Activated T-helper 2 cell treated with anti-CD3 and anti-CD28 coated beads, Interferon-gamma antibody, Interleukin-2, Interleukin-4, amounts not matched to agents 10 μg/mL and 5 μg/mL and 100 μg/mL, durations not matched to agents 14 hours and 24 hours and 36 hours (primary cell): Measurements from ENCODE around the gene PRKG1. TPM values are rescaled to one million over a fixed set of nuclear protein-coding genes. Genes with fewer than 3 reads are reported as not detected.
"Not testable (repeated sequence)": the region's sequence is repeated elsewhere in the genome, so short reads cannot be mapped to it uniquely, and the experiment has no call there.

ENCODE experiments used
- DNase-seq: peaks from one replicate; pipeline ENCODE4 v3.0.0; 2021; ENCODE audit warnings: low spot score
- H3K27ac Mint-ChIP-seq: one replicate; pipeline ENCODE4 v1.8.0; 2021; ENCODE audit warnings: mixed read lengths
- H3K27me3 Mint-ChIP-seq: one replicate; pipeline ENCODE4 v1.8.0; 2021; ENCODE audit warnings: low read depth, mixed read lengths
- H3K36me3 Mint-ChIP-seq: one replicate; pipeline ENCODE4 v1.8.0; 2021; ENCODE audit warnings: low read depth, mixed read lengths
- H3K4me1 Mint-ChIP-seq: one replicate; pipeline ENCODE4 v1.8.0; 2021; ENCODE audit warnings: low read depth, mixed read lengths
- H3K4me3 Mint-ChIP-seq: one replicate; pipeline ENCODE4 v1.8.0; 2021; ENCODE audit warnings: low read depth, mild to moderate bottlenecking, moderate library complexity, mixed read lengths
- H3K9me3 Mint-ChIP-seq: one replicate; pipeline ENCODE4 v1.8.0; 2021; ENCODE audit warnings: mixed read lengths
- intact Hi-C: fragments of 100-400 bp; cut with micrococcal nuclease; formaldehyde crosslinking; loops from one replicate; pipeline ENCODE4 v1.15.1; 2023
- total RNA-seq: library from RNA; stranded (reverse); gene quantifications from 2 replicates; pipeline ENCODE4 v1.2.3, GENCODE V29; 2022

The PRKG1 gene
- total RNA-seq, 1 donor from 2014 or later: not detected

- no peak overlapping the region for H3K4me3 Mint-ChIP-seq
- no peak overlapping the region for H3K27ac Mint-ChIP-seq
- no peak for DNase-seq
- no peaks in the 10 kb centered on the region for H3K4me1 Mint-ChIP-seq
- no peaks in the 10 kb centered on the region for H3K9me3 Mint-ChIP-seq
- intact Hi-C loops: no loop called here
- no peaks in the 10 kb centered on the region for H3K27me3 Mint-ChIP-seq
- H3K36me3 Mint-ChIP-seq: no peaks in the 10 kb centered on the region
Measured at GRCh38 chr10:51325649-51326048, 251.4 kb downstream of the PRKG1 start.

GRCh38 chr10:51326174-51326573 is 251.9 kb downstream of the PRKG1 start:
- Mint-ChIP-seq H3K27ac (no peak overlapping the region), H3K9me3 (no peaks in the 10 kb centered on the region), H3K27me3 (no peaks in the 10 kb centered on the region), H3K4me3 (no peak overlapping the region), H3K36me3 (no peaks in the 10 kb centered on the region), H3K4me1 (no peaks in the 10 kb centered on the region)
- intact Hi-C loops: no loop called here
- no peak for DNase-seq

- no peak overlapping the region for H3K4me3 Mint-ChIP-seq
- no peaks in the 10 kb centered on the region for H3K4me1 Mint-ChIP-seq
- H3K27me3 Mint-ChIP-seq: no peaks in the 10 kb centered on the region
- no peaks in the 10 kb centered on the region for H3K9me3 Mint-ChIP-seq
- intact Hi-C loops: no loop called here
- no peak for DNase-seq
- H3K27ac Mint-ChIP-seq: no peak overlapping the region
- no peaks in the 10 kb centered on the region for H3K36me3 Mint-ChIP-seq
Measured at GRCh38 chr10:51327432-51327831, 253.1 kb downstream of the PRKG1 start.

- Mint-ChIP-seq H3K27me3 (no peaks in the 10 kb centered on the region), H3K4me1 (peaks cover 2% of the 10 kb centered on the region), H3K9me3 (no peaks in the 10 kb centered on the region), H3K27ac (no peak overlapping the region), H3K36me3 (no peaks in the 10 kb centered on the region), H3K4me3 (no peak overlapping the region)
- intact Hi-C loops: no loop called here
- no peak for DNase-seq
Measured at GRCh38 chr10:51340366-51340765, 266.1 kb downstream of the PRKG1 start.

- no peak for DNase-seq
- no peak overlapping the region for H3K4me3 Mint-ChIP-seq
- H3K4me1 Mint-ChIP-seq: peaks cover 2% of the 10 kb centered on the region
- no peaks in the 10 kb centered on the region for H3K36me3 Mint-ChIP-seq
- H3K9me3 Mint-ChIP-seq: no peaks in the 10 kb centered on the region
- intact Hi-C loops: no loop called here
- no peak overlapping the region for H3K27ac Mint-ChIP-seq
- no peaks in the 10 kb centered on the region for H3K27me3 Mint-ChIP-seq
Measured at GRCh38 chr10:51340845-51341610, 266.7 kb downstream of the PRKG1 start.

- H3K27ac Mint-ChIP-seq, intact Hi-C loops, H3K4me1 Mint-ChIP-seq, DNase-seq, H3K27me3 Mint-ChIP-seq, H3K4me3 Mint-ChIP-seq, H3K9me3 Mint-ChIP-seq, H3K36me3 Mint-ChIP-seq: not testable (repeated sequence)
Measured at GRCh38 chr10:51341745-51342144, 267.5 kb downstream of the PRKG1 start.

- DNase-seq: no peak
- Mint-ChIP-seq H3K36me3 (no peaks in the 10 kb centered on the region), H3K4me3 (no peak overlapping the region), H3K9me3 (peaks cover 5% of the 10 kb centered on the region), H3K27ac (no peak overlapping the region), H3K27me3 (no peaks in the 10 kb centered on the region), H3K4me1 (peaks cover 2% of the 10 kb centered on the region)
- intact Hi-C loops: no loop called here
Measured at GRCh38 chr10:51342381-51342780, 268.1 kb downstream of the PRKG1 start.

- H3K9me3 Mint-ChIP-seq: peaks cover 6% of the 10 kb centered on the region
- H3K4me1 Mint-ChIP-seq: peaks cover 2% of the 10 kb centered on the region
- H3K36me3 Mint-ChIP-seq: no peaks in the 10 kb centered on the region
- no peaks in the 10 kb centered on the region for H3K27me3 Mint-ChIP-seq
- DNase-seq: no peak
- intact Hi-C loops: no loop called here
- H3K4me3 Mint-ChIP-seq: no peak overlapping the region
- H3K27ac Mint-ChIP-seq: no peak overlapping the region
Measured at GRCh38 chr10:51343391-51343790, 269.1 kb downstream of the PRKG1 start.

GRCh38 chr10:51344371-51344770 is 270.1 kb downstream of the PRKG1 start:
- Mint-ChIP-seq H3K9me3 (peaks cover 6% of the 10 kb centered on the region), H3K4me3 (no peak overlapping the region), H3K27ac (no peak overlapping the region), H3K4me1 (peaks cover 2% of the 10 kb centered on the region), H3K36me3 (no peaks in the 10 kb centered on the region), H3K27me3 (no peaks in the 10 kb centered on the region)
- intact Hi-C loops: no loop called here
- no peak for DNase-seq

- intact Hi-C loops: no loop called here
- peaks cover 6% of the 10 kb centered on the region for H3K9me3 Mint-ChIP-seq
- no peaks in the 10 kb centered on the region for H3K4me1 Mint-ChIP-seq
- H3K27me3 Mint-ChIP-seq: no peaks in the 10 kb centered on the region
- H3K36me3 Mint-ChIP-seq: no peaks in the 10 kb centered on the region
- DNase-seq: no peak
- no peak overlapping the region for H3K4me3 Mint-ChIP-seq
- H3K27ac Mint-ChIP-seq: no peak overlapping the region
Measured at GRCh38 chr10:51348622-51349021, 274.3 kb downstream of the PRKG1 start.

- H3K4me1 Mint-ChIP-seq: no peaks in the 10 kb centered on the region
- no peak for DNase-seq
- no peak overlapping the region for H3K4me3 Mint-ChIP-seq
- intact Hi-C loops: no loop called here
- H3K9me3 Mint-ChIP-seq: no peaks in the 10 kb centered on the region
- no peaks in the 10 kb centered on the region for H3K27me3 Mint-ChIP-seq
- H3K27ac Mint-ChIP-seq: no peak overlapping the region
- no peaks in the 10 kb centered on the region for H3K36me3 Mint-ChIP-seq
Measured at GRCh38 chr10:51357170-51357569, 282.9 kb downstream of the PRKG1 start.

GRCh38 chr10:51358227-51358626 is 283.9 kb downstream of the PRKG1 start:
- Mint-ChIP-seq H3K4me3 (no peak overlapping the region), H3K4me1 (no peaks in the 10 kb centered on the region), H3K27ac (no peak overlapping the region), H3K36me3 (no peaks in the 10 kb centered on the region), H3K27me3 (no peaks in the 10 kb centered on the region), H3K9me3 (no peaks in the 10 kb centered on the region)
- intact Hi-C loops: no loop called here
- no peak for DNase-seq

GRCh38 chr10:51363415-51363814 is 289.1 kb downstream of the PRKG1 start:
- no peak overlapping the region for H3K27ac Mint-ChIP-seq
- no peaks in the 10 kb centered on the region for H3K9me3 Mint-ChIP-seq
- H3K4me3 Mint-ChIP-seq: no peak overlapping the region
- intact Hi-C loops: no loop called here
- H3K4me1 Mint-ChIP-seq: no peaks in the 10 kb centered on the region
- no peaks in the 10 kb centered on the region for H3K27me3 Mint-ChIP-seq
- no peaks in the 10 kb centered on the region for H3K36me3 Mint-ChIP-seq
- no peak for DNase-seq

GRCh38 chr10:51364674-51365073 is 290.4 kb downstream of the PRKG1 start:
- Mint-ChIP-seq H3K36me3 (no peaks in the 10 kb centered on the region), H3K9me3 (no peaks in the 10 kb centered on the region)
- DNase-seq: no peak

More at GRCh38 chr10:51364674-51365073, 290.4 kb downstream of the PRKG1 start:
- H3K27ac Mint-ChIP-seq: no peak overlapping the region
- intact Hi-C loops: no loop called here
- no peaks in the 10 kb centered on the region for H3K27me3 Mint-ChIP-seq
- no peaks in the 10 kb centered on the region for H3K4me1 Mint-ChIP-seq
- H3K4me3 Mint-ChIP-seq: no peak overlapping the region
